Measurements from ENCODE around the gene CHD6.

Gene CHD6

DNA sequence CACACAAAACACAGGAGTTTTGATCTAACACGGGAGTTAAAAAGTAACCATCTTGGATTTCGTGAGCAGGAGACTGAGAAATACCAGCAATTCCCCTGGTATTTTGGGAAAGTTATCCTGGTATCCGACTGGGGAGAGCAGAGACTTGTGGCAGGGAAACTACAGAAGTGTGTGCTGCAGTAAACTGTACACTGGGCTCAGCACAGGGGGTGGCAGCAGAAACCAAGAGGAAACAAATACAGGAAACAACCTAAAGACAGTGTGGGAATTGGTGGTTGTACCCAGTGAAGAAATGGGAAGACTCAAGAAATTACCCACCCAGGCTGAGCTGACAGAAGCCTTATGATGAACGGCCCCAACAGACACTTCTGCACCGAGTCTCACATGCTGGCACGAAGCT, 109.8 kb downstream of the CHD6 start:
- DNase-seq (ENCODE audit: insufficient read length, low spot score): no peak
- no peak for FAIRE-seq

DNA sequence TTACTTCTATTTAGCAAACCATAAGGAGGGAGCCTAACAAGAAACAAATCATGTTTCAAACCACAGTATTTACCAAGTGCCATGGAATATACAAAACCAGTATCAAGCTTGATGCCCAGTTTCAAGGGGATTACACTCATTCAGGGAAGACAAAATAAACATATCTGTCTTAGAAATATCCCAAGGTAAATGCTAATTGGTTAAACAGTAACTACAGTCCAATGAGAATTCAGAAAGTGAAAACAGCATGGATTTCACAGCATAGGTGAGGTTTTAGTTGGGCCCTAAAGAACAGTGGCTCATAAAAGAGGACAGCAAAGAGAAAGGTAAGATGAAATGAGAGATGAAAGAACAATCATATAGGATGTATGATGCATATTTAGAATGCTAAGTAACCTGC, 110.3 kb downstream of the CHD6 start:
- peak; percentile 33 for FAIRE-seq
- DNase-seq (ENCODE audit: insufficient read length, low spot score): no peak

DNA sequence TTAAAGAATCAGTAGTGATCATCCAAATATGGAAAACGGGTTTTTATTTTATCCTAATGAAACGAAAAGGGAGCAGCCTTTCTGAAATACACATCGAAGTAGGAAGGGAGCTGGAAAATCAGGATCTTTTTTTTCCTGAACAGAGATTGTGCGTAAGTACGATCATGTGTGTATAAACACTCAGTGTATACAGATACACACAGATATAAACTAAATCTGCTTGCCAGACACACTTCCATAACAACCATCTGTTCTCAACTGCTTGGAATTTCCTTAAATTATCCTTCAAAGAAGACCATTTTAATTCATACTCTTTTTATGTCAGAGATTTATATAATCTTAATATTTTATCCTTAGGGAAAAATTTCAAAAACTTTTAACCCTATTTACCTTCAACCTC, 110.7 kb downstream of the CHD6 start:
- peak; percentile 9 for FAIRE-seq
- DNase-seq (ENCODE audit: insufficient read length, low spot score): no peak

DNA sequence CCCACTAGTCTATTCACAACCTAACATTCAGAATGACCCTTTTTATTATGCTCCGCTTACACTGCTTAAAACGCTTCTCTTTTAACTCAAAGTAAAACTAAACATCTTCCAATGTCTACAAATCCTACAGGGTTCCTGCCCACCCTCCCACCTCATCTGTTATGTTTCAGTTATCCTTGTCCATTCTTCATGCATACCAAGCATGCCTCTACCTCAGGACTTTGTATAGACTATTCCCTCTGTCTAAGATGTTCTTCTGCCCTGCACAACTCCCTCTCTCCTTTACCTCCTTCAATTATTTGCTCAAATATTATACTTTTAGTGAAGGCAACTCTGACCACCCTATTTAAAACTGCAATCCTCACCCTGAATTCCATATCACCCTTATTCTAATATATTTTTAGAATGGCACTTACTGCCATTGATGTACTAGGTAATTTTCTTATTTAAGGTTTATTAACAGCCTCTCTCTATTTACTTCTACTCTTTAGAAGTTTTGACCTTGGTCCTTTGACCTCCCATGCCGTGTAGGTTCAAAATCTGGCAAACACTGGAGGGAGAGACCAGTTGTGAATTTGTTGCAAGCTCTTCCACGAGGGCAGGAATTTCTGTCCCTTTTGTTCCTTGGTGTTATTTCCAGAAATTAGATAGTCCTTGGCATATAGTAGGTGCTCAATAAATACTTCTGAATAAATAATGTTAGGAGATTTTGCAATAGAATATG, 111.8 kb downstream of the CHD6 start:
- FAIRE-seq: peak; percentile 16

DNA sequence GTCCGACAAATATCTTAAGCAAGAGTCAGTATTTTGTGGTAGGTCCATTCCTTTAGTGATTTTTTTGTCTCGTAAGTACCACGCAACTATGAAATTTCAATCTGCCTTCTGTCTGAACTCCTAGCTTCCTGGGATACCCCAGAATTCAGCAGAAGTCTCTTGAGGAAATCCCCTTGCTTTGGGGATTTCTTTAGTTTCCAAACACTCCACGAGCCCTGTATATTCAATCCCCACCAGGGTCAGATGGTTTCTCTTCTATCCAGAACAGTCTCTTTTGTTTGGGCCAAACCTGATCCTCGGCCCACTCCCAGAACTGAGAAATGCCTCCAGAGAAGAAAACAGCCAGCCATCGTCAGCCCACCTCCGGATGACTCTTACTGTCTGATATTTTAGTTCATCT, 113.0 kb downstream of the CHD6 start:
- FAIRE-seq (no peak), DNase-seq (ENCODE audit: insufficient read length, low spot score) (no peak)

More for the DNA sequence above, 111.8 kb downstream of the CHD6 start:
- no peak for DNase-seq (ENCODE audit: insufficient read length, low spot score)

DNA sequence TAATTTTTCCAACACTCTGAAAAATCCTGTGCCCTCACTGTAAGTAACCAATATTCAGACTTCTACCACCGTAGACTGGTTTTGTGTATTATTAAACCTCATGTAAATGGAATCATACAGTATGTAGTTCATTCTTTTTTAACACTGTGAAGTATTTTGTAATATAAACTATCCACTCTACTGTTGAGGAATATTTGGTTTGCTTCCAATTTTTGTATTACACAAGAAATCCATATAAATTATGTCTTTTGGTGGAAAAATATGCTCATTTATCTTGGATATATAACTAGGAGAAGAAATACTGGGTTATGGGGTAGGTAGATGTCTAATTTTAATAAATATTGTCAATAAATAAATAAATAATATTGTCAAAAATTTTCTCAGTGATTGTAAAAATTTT, 116.8 kb downstream of the CHD6 start:
- FAIRE-seq (no peak), DNase-seq (ENCODE audit: insufficient read length, low spot score) (no peak)

DNA sequence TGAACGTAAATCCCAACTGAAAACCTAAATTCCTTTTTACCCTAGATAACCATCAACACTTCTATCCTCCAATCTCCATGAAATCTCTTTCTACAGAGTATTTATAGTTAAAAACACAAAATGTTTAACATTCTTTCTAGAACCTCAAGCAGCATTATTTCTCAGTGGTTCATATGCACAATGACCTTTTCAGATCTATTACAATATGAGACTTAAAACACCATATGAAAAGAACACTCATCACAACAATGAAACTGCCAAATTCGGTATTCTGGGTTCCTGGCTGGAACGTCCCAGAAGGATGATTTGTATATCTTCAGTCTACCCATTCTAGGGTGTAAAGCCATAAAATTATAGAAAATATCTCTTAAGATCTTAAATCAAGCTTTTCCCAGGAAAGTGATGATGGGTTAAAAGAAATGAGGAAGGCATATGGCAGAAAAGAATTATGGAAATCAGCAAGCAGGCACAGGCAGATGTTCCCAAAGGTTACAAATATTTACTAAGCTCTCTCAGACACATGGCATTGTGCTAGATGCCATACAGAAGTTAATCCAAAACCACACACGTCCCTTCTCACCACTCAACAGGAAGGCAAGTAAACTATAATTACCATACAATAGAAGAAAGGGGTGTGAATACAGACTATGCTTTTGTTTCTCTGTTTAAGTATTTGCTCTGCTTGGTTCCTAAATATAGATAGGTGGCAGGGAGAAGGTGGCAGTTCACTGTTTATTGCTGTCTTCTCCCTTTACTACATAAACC, 118.0 kb downstream of the CHD6 start:
- FAIRE-seq: no peak
- no peak for DNase-seq (ENCODE audit: insufficient read length, low spot score)

DNA sequence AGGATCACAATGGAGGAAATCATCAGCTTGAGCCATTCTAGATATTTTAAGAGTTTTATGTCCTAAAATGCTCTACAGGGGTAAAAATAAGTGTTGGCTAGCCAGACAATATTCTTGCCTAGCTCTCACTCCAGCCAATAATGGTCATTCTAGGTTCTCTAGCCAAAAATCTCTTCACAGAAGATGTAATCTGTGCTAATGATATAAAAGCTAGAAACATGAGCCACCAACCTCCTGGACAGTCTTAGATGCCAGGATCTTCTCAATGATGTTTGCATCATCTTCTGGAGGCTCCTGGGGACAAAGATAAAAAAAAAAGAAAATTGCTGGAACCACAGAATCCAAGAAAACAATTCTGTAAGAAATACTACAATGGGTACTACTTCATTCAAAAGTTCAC, 119.1 kb downstream of the CHD6 start:
- FAIRE-seq: no peak
- DNase-seq (ENCODE audit: insufficient read length, low spot score): no peak

DNA sequence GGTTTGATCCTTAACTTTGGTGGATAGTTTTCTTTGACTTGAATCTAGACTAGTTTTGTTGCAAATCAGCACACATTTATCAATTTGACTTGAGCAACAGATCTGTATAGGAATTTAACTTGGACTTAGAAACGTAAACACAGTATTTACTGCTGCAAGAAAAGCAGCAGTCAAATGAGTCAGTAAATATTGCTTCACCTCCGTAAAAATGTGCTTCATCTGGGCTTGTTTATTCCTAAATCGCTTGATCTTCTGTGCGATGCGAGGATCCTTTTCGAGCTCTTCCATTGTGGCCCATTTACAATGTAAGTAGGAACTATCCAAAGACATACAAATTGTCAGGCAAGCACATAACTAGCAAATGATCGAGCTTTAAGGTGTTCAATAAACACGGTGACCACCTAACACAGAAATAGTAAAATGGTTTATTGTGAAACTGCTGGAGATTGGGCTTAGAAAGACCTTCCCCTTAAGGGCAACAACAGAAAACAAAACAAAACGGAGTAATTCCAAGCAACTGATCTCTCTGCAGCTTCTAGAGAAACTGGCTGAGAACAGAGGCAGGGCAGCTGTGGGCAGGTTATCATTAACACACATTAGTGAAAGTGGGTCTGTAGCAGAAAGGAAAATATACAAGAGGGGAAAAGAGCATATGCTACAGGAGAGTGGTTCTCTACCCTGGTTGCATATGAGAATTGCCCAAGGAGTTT, 120.8 kb downstream of the CHD6 start:
- DNase-seq (ENCODE audit: insufficient read length, low spot score) (no peak), FAIRE-seq (no peak)

DNA sequence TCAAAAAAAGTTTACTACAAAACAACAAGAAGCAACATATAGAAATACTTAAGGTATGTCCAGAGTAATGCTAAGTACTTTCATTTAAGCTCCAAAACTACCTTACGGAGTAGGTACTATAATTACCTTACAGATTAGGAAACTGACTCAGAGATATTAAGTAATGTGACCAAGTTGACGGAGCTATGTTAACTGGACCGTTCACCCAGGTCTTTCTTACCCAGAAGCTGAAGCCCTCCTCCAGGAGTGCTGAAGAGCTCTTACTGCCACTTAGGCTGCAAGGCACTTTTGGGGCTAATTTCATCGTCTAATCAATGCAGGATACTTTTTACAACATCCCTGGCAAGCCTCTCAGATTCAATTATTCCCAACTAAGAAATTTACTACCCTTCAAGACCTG, 123.7 kb downstream of the CHD6 start:
- no peak for FAIRE-seq
- DNase-seq (ENCODE audit: insufficient read length, low spot score): no peak

DNA sequence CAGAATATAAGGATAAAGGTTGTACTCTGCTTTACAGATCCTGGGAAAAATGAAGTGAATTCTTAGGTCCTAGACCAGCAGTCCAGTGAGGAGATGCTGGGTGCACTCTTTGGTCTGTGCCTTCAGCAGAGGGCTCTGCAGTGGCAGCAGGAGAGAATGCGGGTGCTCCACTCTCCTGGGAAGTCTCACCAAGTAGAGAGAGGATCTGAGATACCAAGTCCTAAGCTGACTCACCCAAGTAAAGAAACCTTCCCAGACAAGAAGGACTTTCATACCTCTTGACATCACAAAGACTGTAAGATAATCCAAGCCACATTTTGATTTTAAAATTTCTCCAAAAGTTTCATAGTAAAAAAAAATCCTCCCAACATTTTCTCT, 134.6 kb downstream of the CHD6 start:
- FAIRE-seq (peak; percentile 83), DNase-seq (ENCODE audit: insufficient read length, low spot score) (peak; percentile 62)

DNA sequence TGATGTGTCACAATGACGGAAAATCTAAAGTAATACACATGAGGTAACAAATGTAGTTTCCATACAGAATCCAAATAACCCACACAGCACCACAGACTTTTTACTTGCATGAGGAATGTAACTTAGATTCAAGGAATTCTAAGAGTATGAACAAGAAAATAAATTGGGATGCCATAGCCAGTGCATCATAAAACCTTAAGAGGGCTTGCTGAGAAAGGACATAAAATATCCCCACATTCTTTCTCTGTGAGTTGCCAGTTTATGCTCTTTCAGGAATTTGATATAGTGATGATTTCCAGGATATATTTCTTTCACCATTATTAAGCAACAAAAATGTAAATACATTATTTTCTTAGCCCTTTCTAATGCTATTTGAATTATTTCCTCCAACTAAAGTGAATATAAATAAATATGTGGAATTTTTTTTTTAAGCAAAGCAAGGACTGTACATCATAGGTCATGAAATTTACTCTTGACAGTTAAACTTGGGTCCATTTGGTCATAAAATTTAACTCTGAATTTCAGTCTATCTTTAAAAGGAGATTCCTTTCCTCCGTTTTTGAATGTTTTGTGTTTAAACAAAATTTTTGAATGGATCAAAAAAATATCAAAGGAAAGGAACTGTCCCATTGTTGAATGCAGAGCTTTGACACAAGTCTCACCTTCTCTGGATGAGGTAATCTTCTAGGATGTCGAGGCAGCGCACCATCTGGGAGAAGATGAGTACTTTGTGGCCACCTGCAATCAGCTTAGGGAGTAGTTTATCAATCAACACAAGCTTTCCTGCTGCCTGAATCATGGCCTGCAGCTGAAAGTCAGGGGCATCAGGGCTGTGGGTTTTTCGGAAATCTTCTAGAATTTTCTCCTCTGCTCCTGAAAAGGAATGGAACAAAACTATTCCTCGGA, 135.3 kb downstream of the CHD6 start:
- FAIRE-seq (peak; percentile 83), DNase-seq (ENCODE audit: insufficient read length, low spot score) (peak; percentile 82)

DNA sequence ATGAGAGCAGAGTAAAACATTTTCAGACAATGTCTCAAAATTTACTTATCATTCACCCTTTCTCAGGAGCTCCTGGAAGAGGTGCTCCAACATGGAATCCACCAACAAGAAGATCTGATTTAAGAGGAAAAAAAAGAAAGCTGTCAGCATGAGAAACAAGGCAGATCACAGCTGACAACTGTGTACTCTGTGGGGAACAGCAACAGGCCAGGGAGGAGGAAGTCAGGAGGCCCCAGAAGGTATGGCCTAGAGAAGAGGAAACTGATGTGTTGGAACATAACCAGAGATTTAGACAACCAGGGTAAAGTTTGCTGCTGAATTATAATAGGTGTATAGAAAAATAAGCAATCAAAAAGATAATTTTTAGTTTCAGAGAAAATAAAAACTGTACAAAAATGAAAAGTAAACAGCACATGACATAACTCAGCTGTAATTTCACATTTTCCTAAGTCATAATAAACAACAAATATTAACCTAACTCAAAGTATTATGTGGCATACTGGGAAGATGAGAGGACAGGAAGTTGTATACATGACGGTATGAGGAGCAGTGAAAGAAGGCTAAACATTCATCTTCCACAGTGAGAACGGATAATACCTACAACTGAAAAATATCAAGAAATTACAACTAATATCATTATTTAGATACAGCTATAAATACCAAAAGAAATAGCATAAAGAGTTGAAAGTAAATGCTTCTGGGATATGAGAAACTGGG, 138.0 kb downstream of the CHD6 start:
- DNase-seq (ENCODE audit: insufficient read length, low spot score): no peak

DNA sequence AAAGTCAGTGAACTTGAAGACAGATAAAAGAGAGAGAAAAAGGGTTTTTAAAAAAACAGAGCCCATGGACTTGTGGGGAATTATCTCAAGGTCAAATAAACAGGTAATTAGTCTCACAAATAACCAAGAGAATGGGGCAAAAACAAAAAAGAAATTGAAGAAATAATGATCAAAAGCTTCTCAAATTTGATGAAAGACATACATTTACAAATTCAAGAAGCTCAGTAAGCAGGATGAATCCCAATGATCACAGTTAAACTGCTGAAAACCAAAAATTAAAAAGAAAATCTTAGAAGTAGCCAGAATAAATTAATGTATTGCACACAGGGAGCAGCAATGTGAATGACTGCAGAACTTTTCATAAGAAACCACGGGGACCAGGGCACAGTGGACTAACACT, 139.1 kb downstream of the CHD6 start:
- DNase-seq (ENCODE audit: insufficient read length, low spot score) (no peak), FAIRE-seq (no peak)

More for the DNA sequence above, 138.0 kb downstream of the CHD6 start:
- FAIRE-seq: peak; percentile 26

DNA sequence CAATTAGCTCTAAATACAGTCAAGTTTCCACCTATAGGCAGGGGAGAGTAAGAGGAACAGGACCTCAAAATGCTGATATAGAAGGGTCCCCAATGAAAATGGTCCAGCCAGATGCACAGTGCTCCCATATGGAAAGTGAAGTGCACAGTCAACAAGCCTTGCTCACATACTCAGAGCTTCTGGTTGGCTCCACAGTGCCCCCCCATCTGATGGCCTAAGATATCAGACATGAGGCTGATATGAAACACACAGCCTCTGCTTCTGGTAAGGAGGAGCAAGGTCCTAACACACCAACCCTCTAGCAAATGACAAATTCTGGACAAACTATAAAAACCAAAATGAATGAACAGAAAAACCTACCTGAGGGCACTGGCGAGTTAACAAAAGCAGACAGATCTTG, 140.2 kb downstream of the CHD6 start:
- no peak for DNase-seq (ENCODE audit: insufficient read length, low spot score)

DNA sequence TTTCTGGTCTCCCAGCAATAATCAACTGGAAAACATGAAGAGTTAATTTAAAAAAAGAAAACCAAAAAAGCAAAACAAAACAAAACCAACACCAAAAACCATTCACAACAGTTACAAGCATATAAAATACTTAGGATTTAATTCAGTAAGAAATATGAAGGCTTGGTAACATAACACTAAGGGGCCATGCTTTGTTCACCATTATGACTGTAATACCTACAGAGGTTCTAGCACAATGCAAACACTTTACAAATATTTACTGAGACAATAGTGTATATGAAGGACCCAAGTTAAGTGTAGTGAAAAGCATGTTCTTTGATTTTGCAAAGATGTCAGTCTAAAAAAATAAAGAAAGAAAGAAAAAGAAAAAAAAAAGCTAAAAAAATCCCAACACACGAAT, 141.7 kb downstream of the CHD6 start:
- no peak for DNase-seq (ENCODE audit: insufficient read length, low spot score)
- peak; percentile 4 for FAIRE-seq

More for the DNA sequence above, 140.2 kb downstream of the CHD6 start:
- no peak for FAIRE-seq

DNA sequence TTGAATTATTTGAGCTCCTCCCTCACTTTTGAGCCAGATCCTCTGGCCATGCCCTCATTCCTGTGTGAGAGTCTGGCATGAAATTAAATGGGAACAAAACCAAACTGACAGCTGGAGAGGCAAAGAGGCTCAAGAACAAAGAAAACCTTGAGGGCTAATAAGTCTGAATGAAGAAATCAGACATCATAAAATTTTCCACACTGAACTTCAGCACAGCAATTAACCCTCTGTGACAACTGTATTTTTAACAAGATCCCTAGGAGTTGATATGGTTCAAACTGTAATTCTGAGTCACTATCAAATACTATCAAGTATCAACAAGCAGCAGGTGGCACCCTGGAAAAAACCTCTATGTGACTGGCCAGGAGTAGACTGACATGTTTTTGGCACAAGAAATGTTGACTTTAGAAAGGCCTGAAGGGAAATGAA, 142.2 kb downstream of the CHD6 start:
- DNase-seq (ENCODE audit: insufficient read length, low spot score) (peak; percentile 26), FAIRE-seq (no peak)

DNA sequence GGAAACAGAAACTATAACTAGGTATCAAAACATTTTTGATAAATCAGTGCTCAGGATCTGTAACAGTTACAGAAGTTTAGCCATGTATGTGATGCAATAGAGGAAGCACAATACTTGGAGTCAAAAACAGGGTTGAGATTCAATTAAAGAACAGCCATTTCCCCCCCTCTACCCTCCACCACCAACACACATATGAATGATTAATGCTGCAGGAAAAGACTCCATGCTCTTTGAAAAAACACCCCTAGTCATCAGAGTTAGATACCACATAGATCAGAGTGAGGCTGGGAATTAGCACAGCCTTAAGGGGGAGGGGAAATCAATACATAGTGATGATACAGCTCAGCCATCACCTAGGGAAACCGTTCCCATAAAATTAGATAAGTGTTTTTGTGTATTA, 142.7 kb downstream of the CHD6 start:
- peak; percentile 85 for FAIRE-seq
- DNase-seq (ENCODE audit: insufficient read length, low spot score): no peak

DNA sequence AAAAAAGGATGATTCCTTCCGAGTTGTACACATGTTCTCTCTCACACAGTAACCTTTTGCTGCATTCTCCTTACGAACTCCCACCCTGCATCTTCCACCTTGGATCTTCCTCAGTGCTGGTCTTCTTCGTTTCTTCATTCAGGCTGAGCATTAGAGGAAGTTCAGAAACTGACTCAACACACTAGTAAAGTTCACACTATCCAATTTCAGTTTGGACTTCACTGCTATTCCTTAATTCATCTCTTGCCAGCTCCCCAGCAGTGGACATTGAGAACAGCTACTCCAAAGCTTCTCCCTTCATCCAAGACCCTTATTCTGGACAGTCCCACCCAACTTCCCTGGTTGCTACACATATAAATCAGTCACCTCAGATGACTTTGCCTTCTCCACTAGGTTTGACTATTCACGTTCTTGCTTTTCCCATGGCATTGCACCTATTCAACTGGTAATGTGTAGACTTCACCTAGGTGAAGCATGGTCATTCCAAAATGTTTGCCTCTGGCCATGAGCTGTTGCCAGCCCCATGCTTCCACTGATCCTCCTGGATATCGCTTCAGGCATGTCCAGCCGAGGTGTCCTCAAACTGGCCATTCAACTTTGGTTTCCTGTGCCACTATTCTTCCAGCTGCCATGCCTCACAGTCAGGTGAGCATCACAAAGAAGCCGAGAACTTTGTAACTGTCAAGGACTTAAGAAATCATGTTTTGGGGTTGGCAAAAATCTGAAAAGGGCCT, 147.6 kb downstream of the CHD6 start:
- peak; percentile 76 for FAIRE-seq
- no peak for DNase-seq (ENCODE audit: insufficient read length, low spot score)

All from HTR-8/SVneo (cell line).